Measurements from ENCODE around the gene OPA3.

GRCh38 chr19:45498411-45499195 is 86.0 kb downstream of the OPA3 start, which contains the start of gene PPM1N:
- TF ChIP-seq CTCF (IDR thresholded peaks at IDR 0.05) = peak in 1 of 4 experiments; percentile 18
- no peak for TF ChIP-seq POLR2A (IDR thresholded peaks at IDR 0.05)
